ENCODE measurements around the gene FLNB.
"Not testable (repeated sequence)": the region's sequence is repeated elsewhere in the genome, so short reads cannot be mapped to it uniquely, and the experiment has no call there.

Gene FLNB

DNA sequence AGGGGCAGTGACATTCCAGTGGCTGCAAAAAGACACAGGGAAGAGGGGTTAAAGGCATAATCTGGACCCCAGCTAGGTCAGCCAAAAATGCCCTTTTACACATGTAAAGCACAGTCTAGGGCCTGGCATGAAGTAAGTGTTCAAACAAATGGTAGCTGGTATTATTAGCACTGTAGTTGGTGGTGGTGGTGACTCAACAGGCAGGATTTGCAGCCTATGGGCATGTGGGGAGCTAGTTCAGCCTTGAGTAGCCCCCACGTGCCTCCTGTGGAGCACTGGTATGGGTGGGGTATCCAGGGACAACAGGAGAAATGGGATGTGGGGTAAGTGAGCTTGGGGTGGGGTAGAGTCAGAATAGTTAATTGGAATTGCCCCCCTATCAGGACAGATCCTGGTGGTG is 175.0 kb downstream of the FLNB start:
- no peak for DNase-seq (ENCODE audit: low read depth)

DNA sequence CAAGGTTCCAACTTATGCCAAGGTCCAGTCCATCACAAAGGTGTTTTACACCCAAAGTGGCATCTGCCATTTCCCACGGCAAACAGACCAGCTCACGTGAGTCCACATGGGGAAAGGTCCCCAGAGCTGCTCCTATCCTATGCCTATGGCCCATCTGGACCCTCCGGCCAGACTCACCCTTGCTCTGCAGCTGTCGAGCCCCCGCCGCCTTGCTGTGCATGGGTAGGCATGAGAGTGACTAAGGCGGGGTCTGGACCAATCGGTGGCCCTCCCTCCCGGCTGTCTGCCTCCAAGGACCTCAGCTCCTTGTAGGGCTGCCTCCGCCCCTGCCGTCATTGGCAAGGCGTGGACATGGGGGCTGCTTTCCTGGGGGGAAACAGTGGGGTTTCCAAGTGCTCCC is 175.7 kb downstream of the FLNB start:
- no peak for DNase-seq (ENCODE audit: low read depth)

GRCh38 chr3:58184309-58184981 is 176.2 kb downstream of the FLNB start:
- DNase-seq (ENCODE audit: low read depth) = no peak

GRCh38 chr3:58184982-58185360 is 176.7 kb downstream of the FLNB start:
- DNase-seq (ENCODE audit: low read depth) = no peak

GRCh38 chr3:58188173-58188564 is 179.9 kb downstream of the FLNB start:
- no peak for DNase-seq (ENCODE audit: low read depth)

DNA sequence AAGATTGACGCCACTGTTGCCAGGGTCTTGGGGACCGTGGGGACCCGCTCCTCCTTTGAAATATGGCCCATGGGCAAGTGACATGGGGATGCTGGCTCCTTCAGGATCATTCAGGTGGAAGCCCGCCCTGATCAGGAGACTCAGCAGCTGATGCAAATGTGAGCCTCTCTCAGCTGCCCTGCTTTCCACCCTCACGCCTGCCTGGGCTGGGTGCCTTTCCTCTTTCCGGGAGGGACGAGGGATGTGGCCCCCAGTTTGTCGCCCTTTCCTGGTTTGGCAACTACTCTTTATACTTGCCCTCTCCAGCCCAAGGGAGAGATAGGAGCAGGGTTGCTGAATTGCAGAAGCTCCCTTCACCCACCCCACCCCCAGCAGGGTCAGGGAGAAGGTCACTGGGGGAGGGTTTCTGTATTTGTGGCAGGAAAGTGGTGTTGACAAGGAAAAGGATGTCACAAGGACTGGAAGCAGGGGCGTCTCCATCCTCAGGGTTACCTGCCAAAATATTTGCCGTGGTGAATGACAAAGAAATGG is 180.8 kb downstream of the FLNB start:
- no peak for DNase-seq (ENCODE audit: low read depth)

DNA sequence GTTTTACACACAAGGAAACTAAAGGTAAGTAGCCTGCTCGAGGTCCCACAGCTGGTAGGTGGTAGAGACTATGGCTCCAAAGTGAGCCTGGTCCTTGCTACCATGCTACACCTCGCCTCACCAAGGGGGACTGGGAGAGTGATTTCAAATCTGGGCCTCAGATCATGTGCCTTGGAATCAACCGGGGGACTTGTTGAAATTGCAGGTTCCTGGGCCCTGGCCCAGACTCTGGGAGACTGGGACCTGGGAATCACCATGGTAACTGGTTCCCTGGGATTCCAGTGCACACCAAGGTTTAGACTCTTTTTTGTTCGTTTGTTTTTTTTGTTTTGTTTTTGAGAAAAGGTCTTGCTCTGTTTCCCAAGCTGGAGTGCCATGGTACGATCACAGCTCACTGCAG is 181.5 kb downstream of the FLNB start:
- no peak for DNase-seq (ENCODE audit: low read depth)

DNA sequence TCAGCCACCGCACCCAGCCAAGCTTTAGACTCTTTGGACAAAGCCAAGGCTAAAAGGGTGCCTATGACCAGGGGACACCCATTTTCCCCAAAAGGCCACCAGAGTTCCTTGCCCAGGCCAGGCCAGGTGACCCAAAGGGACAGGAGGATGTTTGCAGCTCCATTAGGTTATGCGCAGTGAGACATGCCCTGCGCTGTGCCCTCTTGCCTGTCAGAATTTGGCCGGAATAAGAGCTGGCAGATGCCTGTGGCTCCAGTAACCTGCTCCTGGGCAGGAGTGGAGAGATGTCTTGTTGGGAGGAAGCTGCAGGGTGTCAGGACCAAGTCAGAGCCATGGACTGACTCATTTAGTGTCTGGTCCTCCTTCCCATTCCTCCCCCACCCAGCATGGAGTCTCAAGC is 182.1 kb downstream of the FLNB start:
- no peak for DNase-seq (ENCODE audit: low read depth)

- DNase-seq (ENCODE audit: low read depth) = no peak
Measured at GRCh38 chr3:58190882-58191281, 182.7 kb downstream of the FLNB start.

DNA sequence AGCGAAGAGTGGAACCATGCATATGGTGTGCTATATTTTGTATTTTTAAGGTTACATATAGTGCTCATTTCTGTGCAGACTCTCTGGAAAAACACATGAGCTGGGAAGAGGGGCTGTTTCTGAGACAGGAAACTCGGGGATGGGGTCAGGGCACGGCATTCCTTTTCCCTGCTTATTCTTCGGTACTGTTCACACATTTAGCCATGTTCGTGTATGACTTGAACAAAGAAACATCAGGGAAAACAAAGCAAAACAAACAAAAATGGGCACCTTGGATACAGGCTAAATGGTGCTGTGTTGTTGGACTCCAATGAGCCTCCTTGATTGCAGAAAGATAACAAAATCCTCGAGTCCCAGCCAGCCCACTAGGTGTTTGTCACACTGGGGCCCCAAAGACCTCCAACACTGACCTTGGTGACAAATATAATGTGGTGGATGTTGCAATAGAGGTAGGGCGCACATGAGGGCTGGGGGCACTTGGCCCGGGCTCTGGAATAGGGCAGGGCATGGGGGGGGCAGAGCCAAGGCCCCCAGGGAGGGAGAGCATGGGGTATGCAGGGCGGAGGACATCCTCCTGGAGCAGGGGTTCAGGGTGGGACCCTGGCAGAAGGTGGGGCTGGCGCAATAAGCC is 183.3 kb downstream of the FLNB start:
- no peak for DNase-seq (ENCODE audit: low read depth)

- no peak for DNase-seq (ENCODE audit: low read depth)
Measured at GRCh38 chr3:58192069-58192468, 183.8 kb downstream of the FLNB start.

DNA sequence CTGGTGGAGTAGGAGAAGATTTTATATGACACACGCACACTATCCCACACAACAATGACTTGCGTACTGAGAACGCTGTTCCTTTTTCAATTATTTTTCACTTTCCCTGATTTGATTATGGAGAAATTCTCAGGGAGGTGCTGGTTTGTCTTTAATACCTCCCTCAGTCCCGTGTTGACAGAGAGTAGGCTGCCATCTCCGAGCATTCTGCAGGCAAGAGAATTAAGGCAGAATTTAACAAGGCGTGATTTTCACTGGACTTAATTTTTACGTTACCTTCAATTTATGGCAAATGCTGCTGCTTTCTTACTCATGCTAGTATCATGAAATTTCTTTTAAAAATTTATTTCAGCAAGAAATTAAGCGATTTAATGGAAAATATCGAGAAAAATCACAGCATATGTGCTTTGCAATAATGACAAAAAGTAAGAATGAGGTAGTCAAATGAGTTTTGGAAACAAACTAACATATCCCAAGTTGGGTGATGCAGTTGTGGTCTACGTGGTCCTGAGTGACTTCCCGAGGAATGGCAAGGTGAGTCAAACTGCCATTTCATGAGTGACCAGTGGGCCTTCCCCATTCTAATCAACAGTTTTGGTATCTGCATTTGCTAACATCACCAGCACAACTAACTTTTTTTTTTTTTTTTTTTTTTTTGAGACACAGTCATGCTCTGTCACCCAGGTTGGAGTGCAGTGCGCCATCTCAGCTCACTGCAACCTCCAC is 185.6 kb downstream of the FLNB start:
- DNase-seq (ENCODE audit: low read depth) = no peak

- DNase-seq (ENCODE audit: low read depth) = no peak
Measured at GRCh38 chr3:58197588-58197987, 189.4 kb downstream of the FLNB start.

GRCh38 chr3:58198362-58198761 is 190.1 kb downstream of the FLNB start:
- DNase-seq (ENCODE audit: low read depth) = no peak

GRCh38 chr3:58198804-58199203 is 190.6 kb downstream of the FLNB start:
- DNase-seq (ENCODE audit: low read depth) = no peak

DNA sequence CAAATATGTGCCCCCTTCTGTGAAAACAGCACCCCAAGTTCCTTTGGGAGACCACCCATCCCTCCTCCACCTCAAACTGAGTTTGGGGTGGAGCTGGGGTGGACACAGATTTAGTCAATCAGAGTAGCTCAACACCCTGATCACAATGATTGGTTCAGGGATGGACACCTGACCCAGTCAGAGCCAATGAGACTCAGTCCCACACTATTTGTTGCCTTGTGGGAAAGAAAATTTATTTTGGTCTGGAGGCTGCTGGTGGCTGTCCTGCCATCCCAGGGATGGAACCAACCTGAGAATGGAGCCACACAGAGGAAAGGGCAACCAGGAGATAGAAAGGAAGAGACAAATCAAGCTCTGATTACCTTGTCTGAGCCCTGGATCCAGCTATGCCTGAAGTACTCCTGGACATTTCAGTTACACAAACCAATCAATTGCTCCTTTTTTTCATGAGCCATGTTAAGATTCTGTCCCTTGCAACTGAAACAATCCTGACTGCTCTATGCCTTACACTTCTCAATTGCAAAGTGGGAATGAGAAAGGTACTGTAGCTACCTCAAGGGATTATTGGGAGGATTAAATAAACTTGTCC is 192.0 kb downstream of the FLNB start:
- no peak for DNase-seq (ENCODE audit: low read depth)

- DNase-seq (ENCODE audit: low read depth) = no peak
Measured at GRCh38 chr3:58200846-58201355, 192.7 kb downstream of the FLNB start.

GRCh38 chr3:58201451-58201850 is 193.2 kb downstream of the FLNB start:
- DNase-seq (ENCODE audit: low read depth) = not testable (repeated sequence)

- no peak for DNase-seq (ENCODE audit: low read depth)
Measured at GRCh38 chr3:58202917-58203360, 194.7 kb downstream of the FLNB start.

DNA sequence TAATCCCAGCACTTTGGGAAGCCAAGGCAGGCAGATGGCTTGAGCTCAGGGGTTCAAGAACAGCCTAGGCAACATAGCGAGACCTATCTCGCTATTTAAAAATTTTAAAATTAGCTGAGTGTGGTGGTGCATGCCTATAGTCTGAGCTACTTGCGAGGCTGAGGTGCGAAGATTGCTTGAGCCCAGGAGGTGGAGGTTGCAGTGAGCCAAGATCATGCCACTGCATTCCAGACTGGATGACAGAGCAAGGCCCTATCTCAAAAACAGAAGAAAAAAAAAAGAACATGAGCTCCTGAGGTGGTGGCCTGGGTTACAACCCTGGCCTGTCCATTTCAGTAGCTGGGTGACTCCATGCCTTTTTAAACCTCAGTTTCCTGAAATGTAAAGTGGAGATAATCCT is 195.3 kb downstream of the FLNB start:
- no peak for DNase-seq (ENCODE audit: low read depth)

GRCh38 chr3:58204720-58205119 is 196.5 kb downstream of the FLNB start:
- DNase-seq (ENCODE audit: low read depth) = no peak

- no peak for DNase-seq (ENCODE audit: low read depth)
Measured at GRCh38 chr3:58205981-58206380, 197.8 kb downstream of the FLNB start.

Data from stromal cell of bone marrow (primary cell).